GM12878 (cell line): ENCODE data around the gene SLC35E1. TPM values are rescaled to one million over a fixed set of nuclear protein-coding genes. Genes with fewer than 3 reads are reported as not detected.

Experiments used
- DPF2 ChIP-seq: fragments of 450-650 bp; IDR thresholded peaks from 2 replicates; pipeline ENCODE4 v1.6.1; 2017; ENCODE audit warnings: mild to moderate bottlenecking
- ESRRA ChIP-seq: IDR thresholded peaks from 2 replicates; pipeline ENCODE4 v1.6.1; 2012; ENCODE audit warnings: mild to moderate bottlenecking, low read length, improper control_type of control experiment
- FOXK2 ChIP-seq: fragments of 450-650 bp; IDR thresholded peaks from 2 replicates; pipeline ENCODE4 v1.6.1; 2017; ENCODE audit warnings: mild to moderate bottlenecking, moderate library complexity
- HDAC2 ChIP-seq: fragments of 200-600 bp; sonication (generic); IDR thresholded peaks from 2 replicates; pipeline ENCODE4 v1.6.1; 2017
- IKZF2 ChIP-seq, 2 experiments: fragments of 450-650 bp; IDR thresholded peaks; 2 replicates each; pipeline ENCODE4 v1.6.1; 2017; ENCODE audit warnings: mild to moderate bottlenecking in 2 of 2, moderate library complexity in 2 of 2
- MEF2B ChIP-seq: fragments of 450-650 bp; IDR thresholded peaks from 2 replicates; pipeline ENCODE4 v1.6.1; 2018; ENCODE audit warnings: mild to moderate bottlenecking, moderate library complexity; ENCODE audit not compliant: partially characterized antibody, poor library complexity, severe bottlenecking
- MXI1 ChIP-seq: fragments of 150-350 bp; IDR thresholded peaks from 2 replicates; pipeline ENCODE4 v1.6.1; 2011; ENCODE audit warnings: low read depth, mild to moderate bottlenecking, inconsistent platforms, low read length, improper control_type of control experiment
- NR2C2 ChIP-seq: IDR thresholded peaks from 2 replicates; pipeline ENCODE4 v1.6.1; 2011; ENCODE audit warnings: borderline replicate concordance, low read depth; ENCODE audit not compliant: control insufficient read depth, insufficient read length
- PAX5 ChIP-seq: IDR thresholded peaks from 2 replicates; pipeline ENCODE4 v1.6.1; 2011; ENCODE audit warnings: low read depth, low read length, borderline replicate concordance
- POU2F2 ChIP-seq: IDR thresholded peaks from 3 replicates; pipeline ENCODE4 v1.6.1; 2011; ENCODE audit warnings: low read depth, mild to moderate bottlenecking, low read length, borderline replicate concordance
- SMARCA5 ChIP-seq: fragments of 450-650 bp; IDR thresholded peaks from 2 replicates; pipeline ENCODE4 v1.6.1; 2017; ENCODE audit warnings: mild to moderate bottlenecking
- YY1 ChIP-seq: IDR thresholded peaks from 2 replicates; pipeline ENCODE4 v1.6.1; 2011; ENCODE audit warnings: low read depth, mild to moderate bottlenecking, low read length
- polyA plus RNA-seq, 11 experiments: library from polyadenylated mRNA; depleted of rRNA in 4 of 11; unstranded in 6 of 11; stranded (reverse) in 5 of 11; fragments of >200 nt; fragmentation: Nextera tagmentation in 4 of 11; fragmentation: Illumina TruSeq in 1 of 11; extraction: Ambion mirVana in 4 of 11; extraction: Trizol in 1 of 11; gene quantifications; 1 replicate in 1 of 11; 2 replicates in 10 of 11; pipeline versions ENCODE4 v1.2.1 to v1.2.3, GENCODE V29; 2011 to 2016; ENCODE audit warnings: inconsistent platforms in 2 of 11, missing spikeins in 2 of 11, low read depth in 1 of 11
- total RNA-seq, 4 experiments: library from RNA; depleted of rRNA in 3 of 4; stranded (reverse); fragments of >200 nt in 3 of 4; fragmentation: Illumina TruSeq in 1 of 4; extraction: Trizol in 1 of 4; gene quantifications; 2 replicates each; pipeline versions ENCODE4 v1.2.1 to v1.2.3, GENCODE V29; 2013 to 2021
- TF ChIP-seq, protein P1 (sequence below): IDR thresholded peaks from 2 replicates; pipeline ENCODE4 v1.6.1; 2012; ENCODE audit warnings: improper control_type of control experiment, low read depth, low read length; ENCODE audit not compliant: insufficient replicate concordance
- TF ChIP-seq, protein P2 (sequence below): fragments of 450-650 bp; IDR thresholded peaks from 2 replicates; pipeline ENCODE4 v1.6.1; 2017; ENCODE audit warnings: mild to moderate bottlenecking, moderate library complexity
- TF ChIP-seq, protein P3 (sequence below): fragments of 450-650 bp; conservative IDR thresholded peaks from 2 replicates; pipeline ENCODE4 v1.6.1; 2017; ENCODE audit warnings: mild to moderate bottlenecking, moderate library complexity
- TF ChIP-seq, protein P4 (sequence below): fragments of 450-650 bp; IDR thresholded peaks from 2 replicates; pipeline ENCODE4 v1.6.1; 2017; ENCODE audit warnings: low read depth, mild to moderate bottlenecking, moderate library complexity

Gene SLC35E1
- total and polyA plus RNA-seq, 10 of the 15 experiments (the other 5 are each of a cell fraction or from before 2014, with no cell fraction given) = 11.3 to 37.7 (median 22.1) TPM

DNA sequence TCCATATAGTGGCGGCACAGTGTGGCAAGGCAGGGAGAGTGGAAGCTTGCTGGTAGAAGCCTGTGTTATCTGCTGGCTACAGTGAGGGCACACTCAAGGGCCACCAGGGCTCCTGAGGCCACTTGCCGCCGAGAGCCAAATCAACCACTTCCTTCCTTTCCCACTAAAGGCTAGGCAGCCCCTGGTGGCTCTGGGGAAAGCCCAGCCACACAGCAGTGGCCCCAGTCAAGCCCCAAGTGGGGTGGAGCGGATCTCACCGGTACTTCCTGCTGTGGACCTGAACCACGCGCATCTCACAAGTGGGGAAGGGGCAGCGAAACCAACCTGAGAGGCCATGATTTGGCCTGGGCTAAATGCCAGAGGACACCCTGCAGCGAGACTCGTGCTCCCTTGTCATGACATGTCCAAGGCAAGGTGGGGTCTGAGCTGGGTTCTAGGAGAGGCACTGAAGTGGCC, 21.9 kb upstream of the SLC35E1 start (continued):
- TF ChIP-seq POU2F2 (peak; percentile 46; the same call in 1 of the 3 replicates), MEF2B (peak; percentile 89), HDAC2 (no peak), MXI1 (peak; percentile 58; the same call in 1 of the 2 replicates), NR2C2 (no peak), ESRRA (no peak), YY1 (no peak), FOXK2 (no peak), IKZF2 (IDR thresholded peaks at IDR 0.05) (peak; percentile 70 to 77), PAX5 (peak; percentile 49; the same call in 1 of the 2 replicates), SMARCA5 (peak; percentile 53), DPF2 (peak; percentile 82)
- TF ChIP-seq, protein P1, sequence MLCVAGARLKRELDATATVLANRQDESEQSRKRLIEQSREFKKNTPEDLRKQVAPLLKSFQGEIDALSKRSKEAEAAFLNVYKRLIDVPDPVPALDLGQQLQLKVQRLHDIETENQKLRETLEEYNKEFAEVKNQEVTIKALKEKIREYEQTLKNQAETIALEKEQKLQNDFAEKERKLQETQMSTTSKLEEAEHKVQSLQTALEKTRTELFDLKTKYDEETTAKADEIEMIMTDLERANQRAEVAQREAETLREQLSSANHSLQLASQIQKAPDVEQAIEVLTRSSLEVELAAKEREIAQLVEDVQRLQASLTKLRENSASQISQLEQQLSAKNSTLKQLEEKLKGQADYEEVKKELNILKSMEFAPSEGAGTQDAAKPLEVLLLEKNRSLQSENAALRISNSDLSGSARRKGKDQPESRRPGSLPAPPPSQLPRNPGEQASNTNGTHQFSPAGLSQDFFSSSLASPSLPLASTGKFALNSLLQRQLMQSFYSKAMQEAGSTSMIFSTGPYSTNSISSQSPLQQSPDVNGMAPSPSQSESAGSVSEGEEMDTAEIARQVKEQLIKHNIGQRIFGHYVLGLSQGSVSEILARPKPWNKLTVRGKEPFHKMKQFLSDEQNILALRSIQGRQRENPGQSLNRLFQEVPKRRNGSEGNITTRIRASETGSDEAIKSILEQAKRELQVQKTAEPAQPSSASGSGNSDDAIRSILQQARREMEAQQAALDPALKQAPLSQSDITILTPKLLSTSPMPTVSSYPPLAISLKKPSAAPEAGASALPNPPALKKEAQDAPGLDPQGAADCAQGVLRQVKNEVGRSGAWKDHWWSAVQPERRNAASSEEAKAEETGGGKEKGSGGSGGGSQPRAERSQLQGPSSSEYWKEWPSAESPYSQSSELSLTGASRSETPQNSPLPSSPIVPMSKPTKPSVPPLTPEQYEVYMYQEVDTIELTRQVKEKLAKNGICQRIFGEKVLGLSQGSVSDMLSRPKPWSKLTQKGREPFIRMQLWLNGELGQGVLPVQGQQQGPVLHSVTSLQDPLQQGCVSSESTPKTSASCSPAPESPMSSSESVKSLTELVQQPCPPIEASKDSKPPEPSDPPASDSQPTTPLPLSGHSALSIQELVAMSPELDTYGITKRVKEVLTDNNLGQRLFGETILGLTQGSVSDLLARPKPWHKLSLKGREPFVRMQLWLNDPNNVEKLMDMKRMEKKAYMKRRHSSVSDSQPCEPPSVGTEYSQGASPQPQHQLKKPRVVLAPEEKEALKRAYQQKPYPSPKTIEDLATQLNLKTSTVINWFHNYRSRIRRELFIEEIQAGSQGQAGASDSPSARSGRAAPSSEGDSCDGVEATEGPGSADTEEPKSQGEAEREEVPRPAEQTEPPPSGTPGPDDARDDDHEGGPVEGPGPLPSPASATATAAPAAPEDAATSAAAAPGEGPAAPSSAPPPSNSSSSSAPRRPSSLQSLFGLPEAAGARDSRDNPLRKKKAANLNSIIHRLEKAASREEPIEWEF = peak; percentile 39
- TF ChIP-seq, protein P2, sequence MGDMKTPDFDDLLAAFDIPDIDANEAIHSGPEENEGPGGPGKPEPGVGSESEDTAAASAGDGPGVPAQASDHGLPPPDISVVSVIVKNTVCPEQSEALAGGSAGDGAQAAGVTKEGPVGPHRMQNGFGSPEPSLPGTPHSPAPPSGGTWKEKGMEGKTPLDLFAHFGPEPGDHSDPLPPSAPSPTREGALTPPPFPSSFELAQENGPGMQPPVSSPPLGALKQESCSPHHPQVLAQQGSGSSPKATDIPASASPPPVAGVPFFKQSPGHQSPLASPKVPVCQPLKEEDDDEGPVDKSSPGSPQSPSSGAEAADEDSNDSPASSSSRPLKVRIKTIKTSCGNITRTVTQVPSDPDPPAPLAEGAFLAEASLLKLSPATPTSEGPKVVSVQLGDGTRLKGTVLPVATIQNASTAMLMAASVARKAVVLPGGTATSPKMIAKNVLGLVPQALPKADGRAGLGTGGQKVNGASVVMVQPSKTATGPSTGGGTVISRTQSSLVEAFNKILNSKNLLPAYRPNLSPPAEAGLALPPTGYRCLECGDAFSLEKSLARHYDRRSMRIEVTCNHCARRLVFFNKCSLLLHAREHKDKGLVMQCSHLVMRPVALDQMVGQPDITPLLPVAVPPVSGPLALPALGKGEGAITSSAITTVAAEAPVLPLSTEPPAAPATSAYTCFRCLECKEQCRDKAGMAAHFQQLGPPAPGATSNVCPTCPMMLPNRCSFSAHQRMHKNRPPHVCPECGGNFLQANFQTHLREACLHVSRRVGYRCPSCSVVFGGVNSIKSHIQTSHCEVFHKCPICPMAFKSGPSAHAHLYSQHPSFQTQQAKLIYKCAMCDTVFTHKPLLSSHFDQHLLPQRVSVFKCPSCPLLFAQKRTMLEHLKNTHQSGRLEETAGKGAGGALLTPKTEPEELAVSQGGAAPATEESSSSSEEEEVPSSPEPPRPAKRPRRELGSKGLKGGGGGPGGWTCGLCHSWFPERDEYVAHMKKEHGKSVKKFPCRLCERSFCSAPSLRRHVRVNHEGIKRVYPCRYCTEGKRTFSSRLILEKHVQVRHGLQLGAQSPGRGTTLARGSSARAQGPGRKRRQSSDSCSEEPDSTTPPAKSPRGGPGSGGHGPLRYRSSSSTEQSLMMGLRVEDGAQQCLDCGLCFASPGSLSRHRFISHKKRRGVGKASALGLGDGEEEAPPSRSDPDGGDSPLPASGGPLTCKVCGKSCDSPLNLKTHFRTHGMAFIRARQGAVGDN = peak; percentile 72
- TF ChIP-seq, protein P3, sequence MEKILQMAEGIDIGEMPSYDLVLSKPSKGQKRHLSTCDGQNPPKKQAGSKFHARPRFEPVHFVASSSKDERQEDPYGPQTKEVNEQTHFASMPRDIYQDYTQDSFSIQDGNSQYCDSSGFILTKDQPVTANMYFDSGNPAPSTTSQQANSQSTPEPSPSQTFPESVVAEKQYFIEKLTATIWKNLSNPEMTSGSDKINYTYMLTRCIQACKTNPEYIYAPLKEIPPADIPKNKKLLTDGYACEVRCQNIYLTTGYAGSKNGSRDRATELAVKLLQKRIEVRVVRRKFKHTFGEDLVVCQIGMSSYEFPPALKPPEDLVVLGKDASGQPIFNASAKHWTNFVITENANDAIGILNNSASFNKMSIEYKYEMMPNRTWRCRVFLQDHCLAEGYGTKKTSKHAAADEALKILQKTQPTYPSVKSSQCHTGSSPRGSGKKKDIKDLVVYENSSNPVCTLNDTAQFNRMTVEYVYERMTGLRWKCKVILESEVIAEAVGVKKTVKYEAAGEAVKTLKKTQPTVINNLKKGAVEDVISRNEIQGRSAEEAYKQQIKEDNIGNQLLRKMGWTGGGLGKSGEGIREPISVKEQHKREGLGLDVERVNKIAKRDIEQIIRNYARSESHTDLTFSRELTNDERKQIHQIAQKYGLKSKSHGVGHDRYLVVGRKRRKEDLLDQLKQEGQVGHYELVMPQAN = peak; percentile 15; the same call in 1 of the 2 replicates
- TF ChIP-seq, protein P4, sequence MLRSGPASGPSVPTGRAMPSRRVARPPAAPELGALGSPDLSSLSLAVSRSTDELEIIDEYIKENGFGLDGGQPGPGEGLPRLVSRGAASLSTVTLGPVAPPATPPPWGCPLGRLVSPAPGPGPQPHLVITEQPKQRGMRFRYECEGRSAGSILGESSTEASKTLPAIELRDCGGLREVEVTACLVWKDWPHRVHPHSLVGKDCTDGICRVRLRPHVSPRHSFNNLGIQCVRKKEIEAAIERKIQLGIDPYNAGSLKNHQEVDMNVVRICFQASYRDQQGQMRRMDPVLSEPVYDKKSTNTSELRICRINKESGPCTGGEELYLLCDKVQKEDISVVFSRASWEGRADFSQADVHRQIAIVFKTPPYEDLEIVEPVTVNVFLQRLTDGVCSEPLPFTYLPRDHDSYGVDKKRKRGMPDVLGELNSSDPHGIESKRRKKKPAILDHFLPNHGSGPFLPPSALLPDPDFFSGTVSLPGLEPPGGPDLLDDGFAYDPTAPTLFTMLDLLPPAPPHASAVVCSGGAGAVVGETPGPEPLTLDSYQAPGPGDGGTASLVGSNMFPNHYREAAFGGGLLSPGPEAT = peak; percentile 66
